H1 (cell line): ENCODE data around the gene ALG14. TPM values are rescaled to one million over a fixed set of nuclear protein-coding genes. Genes with fewer than 3 reads are reported as not detected.

Source experiments
- CTCF ChIA-PET: fragments of 300-600 bp; sonication (Branson Sonifier 250); formaldehyde crosslinking; loops from one replicate; lab custom pipeline; 2021; ENCODE audit not compliant: partially characterized antibody; lab: Charles Lee
- POLR2A ChIA-PET: fragments of 300-600 bp; sonication (Branson Sonifier 250); formaldehyde crosslinking; loops from one replicate; lab custom pipeline; 2021; ENCODE audit warnings: inconsistent platforms; ENCODE audit not compliant: partially characterized antibody; lab: Charles Lee
- DNase-seq, 2 experiments: peaks; one replicate each; pipeline versions ENCODE4 v3.0.0 to v3.0.0-alpha.2; 2010 to 2022; ENCODE audit warnings: low spot score in 2 of 2, low read depth in 1 of 2, mixed read lengths in 1 of 2
- FAIRE-seq: peaks from 2 replicates; lab custom pipeline; 2011; peaks lifted over from hg19 to GRCh38; lab: Jason Lieb, UNC
- H2AFZ ChIP-seq: 2 replicates; pipeline ENCODE4 v1.8.1; 2012; ENCODE audit warnings: low read length, inconsistent platforms
- H2AK5ac ChIP-seq: 2 replicates; pipeline ENCODE4 v1.6.1; 2013; ENCODE audit warnings: low read depth, low read length
- H2BK120ac ChIP-seq: replicated peaks from 2 replicates; pipeline ENCODE3; 2013; ENCODE audit warnings: low read depth, low read length, inconsistent platforms
- H2BK12ac ChIP-seq: 2 replicates; pipeline ENCODE4 v1.6.1; 2013; ENCODE audit warnings: low read depth, low read length
- H2BK15ac ChIP-seq: 2 replicates; pipeline ENCODE4 v1.6.1; 2013; ENCODE audit warnings: low read length
- H2BK20ac ChIP-seq: 2 replicates; pipeline ENCODE4 v1.6.1; 2013; ENCODE audit warnings: low read length
- H2BK5ac ChIP-seq: 2 replicates; pipeline ENCODE4 v1.6.1; 2013; ENCODE audit warnings: low read depth, low read length
- H3K14ac ChIP-seq: 2 replicates; pipeline ENCODE4 v1.6.1; 2013; ENCODE audit warnings: inconsistent platforms; ENCODE audit not compliant: insufficient read length
- H3K18ac ChIP-seq: 2 replicates; pipeline ENCODE4 v1.6.1; 2013; ENCODE audit warnings: low read length; ENCODE audit errors: extremely low read depth
- H3K23ac ChIP-seq: 2 replicates; pipeline ENCODE4 v1.6.1; 2013; ENCODE audit warnings: inconsistent platforms; ENCODE audit not compliant: insufficient read length
- H3K23me2 ChIP-seq: 2 replicates; pipeline ENCODE4 v1.6.1; 2013; ENCODE audit warnings: low read depth, low read length
- H3K27ac ChIP-seq: 2 replicates; pipeline ENCODE4 v1.6.1; 2011; ENCODE audit warnings: low read depth, low read length, inconsistent platforms
- H3K27me3 ChIP-seq, 4 experiments: replicated peaks in 1 of 4; 1 replicate in 1 of 4; 2 replicates in 3 of 4; pipeline versions ENCODE4 v1.6.1 to v1.8.1; 2011 to 2013; ENCODE audit warnings: low read length in 3 of 4, mild to moderate bottlenecking in 3 of 4, inconsistent platforms in 2 of 4, mixed read lengths in 2 of 4, moderate library complexity in 1 of 4; ENCODE audit not compliant: control insufficient read depth in 3 of 4, insufficient read depth in 3 of 4; ENCODE audit errors: extremely low read depth in 1 of 4
- H3K36me3 ChIP-seq, 4 experiments: 2 replicates each; pipeline versions ENCODE4 v1.6.1 to v1.8.1; 2011 to 2013; ENCODE audit warnings: mild to moderate bottlenecking in 4 of 4, low read length in 3 of 4, moderate library complexity in 2 of 4, control low read depth in 1 of 4, inconsistent platforms in 1 of 4; ENCODE audit not compliant: insufficient read depth in 4 of 4, control insufficient read depth in 2 of 4
- H3K4ac ChIP-seq: replicated peaks from 2 replicates; pipeline ENCODE3; 2013; ENCODE audit warnings: low read length, low read depth, mixed read lengths, inconsistent platforms; ENCODE audit not compliant: insufficient read length
- H3K4me1 ChIP-seq, 4 experiments: replicated peaks in 1 of 4; 1 replicate in 1 of 4; 2 replicates in 3 of 4; pipeline versions ENCODE4 v1.6.1 to v1.8.1; 2011 to 2013; ENCODE audit warnings: low read length in 3 of 4, inconsistent platforms in 2 of 4, mixed read lengths in 1 of 4; ENCODE audit not compliant: insufficient read depth in 4 of 4, control insufficient read depth in 3 of 4
- H3K4me2 ChIP-seq, 2 experiments: 2 replicates each; pipeline versions ENCODE4 v1.6.1 to v1.8.1; 2011 to 2013; ENCODE audit warnings: low read depth in 2 of 2, low read length in 2 of 2, control low read depth in 1 of 2, inconsistent platforms in 1 of 2, mild to moderate bottlenecking in 1 of 2; ENCODE audit not compliant: insufficient read depth in 1 of 2
- H3K4me3 ChIP-seq, 4 experiments: fragments of 200-600, 300-600 bp in 1 of 4; sonication (generic), shearing (Covaris generic), sonication (Bioruptor Twin) in 1 of 4; 2 replicates each; pipeline versions ENCODE4 v1.5.1 to v1.8.1; 2011 to 2016; ENCODE audit warnings: low read length in 4 of 4, low read depth in 3 of 4, control low read depth in 2 of 4, inconsistent platforms in 2 of 4, mild to moderate bottlenecking in 2 of 4, mixed read lengths in 1 of 4, moderate library complexity in 1 of 4; ENCODE audit not compliant: insufficient read depth in 2 of 4; ENCODE audit errors: extremely low read depth in 1 of 4
- H3K56ac ChIP-seq: replicated peaks from 2 replicates; pipeline ENCODE3; 2013; ENCODE audit warnings: low read depth, mild to moderate bottlenecking, mixed read lengths, low read length, inconsistent platforms; ENCODE audit not compliant: insufficient read length
- H3K79me1 ChIP-seq: 2 replicates; pipeline ENCODE4 v1.6.1; 2013; ENCODE audit warnings: low read depth, low read length, control low read depth
- H3K79me2 ChIP-seq, 2 experiments: 2 replicates each; pipeline versions ENCODE4 v1.6.1 to v1.8.1; 2012 to 2013; ENCODE audit warnings: low read length in 2 of 2, mild to moderate bottlenecking in 2 of 2, inconsistent platforms in 1 of 2; ENCODE audit not compliant: insufficient read depth in 2 of 2, control insufficient read depth in 1 of 2
- H3K9ac ChIP-seq, 4 experiments: replicated peaks in 1 of 4; 1 replicate in 1 of 4; 2 replicates in 3 of 4; pipeline versions ENCODE4 v1.6.1 to v1.8.1; 2011 to 2013; ENCODE audit warnings: low read depth in 3 of 4, low read length in 3 of 4, control low read depth in 2 of 4, mild to moderate bottlenecking in 2 of 4, moderate library complexity in 2 of 4, inconsistent platforms in 1 of 4; ENCODE audit errors: extremely low read depth in 1 of 4
- H3K9me3 ChIP-seq, 2 experiments: 2 replicates each; pipeline versions ENCODE4 v1.6.1 to v1.8.1; 2012 to 2013; ENCODE audit warnings: mild to moderate bottlenecking in 2 of 2, moderate library complexity in 2 of 2, control low read depth in 1 of 2, inconsistent platforms in 1 of 2, low read depth in 1 of 2, low read length in 1 of 2, mixed read lengths in 1 of 2; ENCODE audit not compliant: insufficient read depth in 2 of 2
- H4K20me1 ChIP-seq, 2 experiments: replicated peaks in 1 of 2; 2 replicates each; pipeline versions ENCODE3 to v1.8.1; 2011 to 2013; ENCODE audit warnings: inconsistent platforms in 2 of 2, low read length in 2 of 2, mild to moderate bottlenecking in 1 of 2; ENCODE audit not compliant: insufficient read depth in 2 of 2, control insufficient read depth in 1 of 2
- H4K5ac ChIP-seq: 2 replicates; pipeline ENCODE4 v1.6.1; 2013; ENCODE audit warnings: low read length, low read depth, mixed read lengths, inconsistent platforms; ENCODE audit not compliant: insufficient read length
- H4K8ac ChIP-seq: 2 replicates; pipeline ENCODE4 v1.8.0; 2013; ENCODE audit warnings: mild to moderate bottlenecking, moderate library complexity, low read length, inconsistent platforms; ENCODE audit not compliant: insufficient read depth; ENCODE audit errors: extremely low read depth
- H4K91ac ChIP-seq: replicated peaks from 2 replicates; pipeline ENCODE3; 2013; ENCODE audit warnings: low read length, mixed read lengths, inconsistent platforms; ENCODE audit not compliant: insufficient read length
- CBX8 ChIP-seq: fragments of 300-800, 300-1000 bp; sonication (generic); IDR thresholded peaks from 2 replicates; pipeline ENCODE4 v1.7.1; 2016; ENCODE audit warnings: low read depth, low read length, borderline replicate concordance
- E2F6 ChIP-seq: IDR thresholded peaks from 2 replicates; pipeline ENCODE4 v1.6.1; 2012; ENCODE audit warnings: inconsistent platforms
- EGR1 ChIP-seq: IDR thresholded peaks from 2 replicates; pipeline ENCODE4 v1.6.1; 2011; ENCODE audit warnings: low read depth, low read length, borderline replicate concordance
- EP300 ChIP-seq, 2 experiments: IDR thresholded peaks; 1 replicate in 1 of 2; 2 replicates in 1 of 2; pipeline ENCODE4 v1.6.1; 2011 to 2012; ENCODE audit warnings: low read depth in 2 of 2, low read length in 2 of 2, mild to moderate bottlenecking in 2 of 2, borderline replicate concordance in 1 of 2, inconsistent platforms in 1 of 2, moderate library complexity in 1 of 2
- SP1 ChIP-seq: IDR thresholded peaks from 2 replicates; pipeline ENCODE4 v1.6.1; 2011; ENCODE audit warnings: low read depth, low read length
- TBP ChIP-seq: IDR thresholded peaks from 2 replicates; pipeline ENCODE4 v1.6.1; 2011; ENCODE audit warnings: low read depth, low read length, improper control_type of control experiment
- WGBS, 2 experiments: shearing (Covaris generic) in 1 of 2; methylation state at CpG; one replicate each; pipeline versions ENCODE4 v1.1.6 to v1.1.7; 2013 to 2015; ENCODE audit warnings: low lambda C conversion rate in 2 of 2, mixed read lengths in 2 of 2, inconsistent platforms in 1 of 2, low coverage in 1 of 2, missing lambda C conversion rate in 1 of 2; ENCODE audit not compliant: insufficient replicate concordance in 2 of 2, insufficient coverage in 1 of 2, insufficient read length in 1 of 2; ENCODE audit errors: extremely low coverage in 1 of 2, missing lambda C conversion rate in 1 of 2; 5-methylcytosine and 5-hydroxymethylcytosine counted together
- polyA plus RNA-seq, 7 experiments: library from polyadenylated mRNA; depleted of rRNA in 3 of 7; stranded (reverse) in 5 of 7; unstranded in 2 of 7; fragments of >200 nt in 5 of 7; fragments of 200-250 nt in 2 of 7; gene quantifications; 1 replicate in 5 of 7; 2 replicates in 1 of 7; 4 replicates in 1 of 7; pipeline versions ENCODE4 v1.2.1 to v1.2.3, GENCODE V29; 2011 to 2013; ENCODE audit warnings: missing spikeins in 2 of 7, mixed read lengths in 2 of 7
- total RNA-seq: library from RNA; stranded (reverse); fragmentation: NEBNext Ultra II Directional; extraction: Animal tissue kit (Norgen Biotek cat#: 25700); gene quantifications from 2 replicates; pipeline ENCODE4 v1.2.1, GENCODE V29; 2021

Gene ALG14
- total and polyA plus RNA-seq, 2 of the 8 experiments (the other 6 are each of a cell fraction or from before 2014, with no cell fraction given), result 0.95 to 1.3 TPM

GRCh38 chr1:95067062-95067461, 5.7 kb downstream of the ALG14 start:
- ChIA-PET CTCF (interaction anchor here (0.6 to 1.0 kb wide), 2 partner anchors 107 to 213 kb away, joined by 3 to 4 read pairs; no protein-coding TSS in a partner anchor), POLR2A (interaction anchor here (0.6 to 0.7 kb wide), 2 partner anchors 44 to 244 kb away, joined by 3 read pairs; no protein-coding TSS in a partner anchor)
- no peak overlapping the region for H3K4me3 ChIP-seq
- no peaks in the 10 kb centered on the region for H3K36me3 ChIP-seq
- H3K56ac ChIP-seq, result no peak overlapping the region
- WGBS, 2 experiments, result 93% methylated on average over 2 of the region's 2 CpGs; no CpG with 5 or more reads in 1 of the 2 experiments
- H3K9me3 ChIP-seq, result no peaks in the 10 kb centered on the region
- H4K91ac ChIP-seq, result no peak overlapping the region
- no peak for TF ChIP-seq TBP
- TF ChIP-seq EGR1, result no peak
- no peak for TF ChIP-seq EP300 (IDR thresholded peaks at IDR 0.05; ENCODE audit: borderline replicate concordance in 1 of 2, low read depth in 2 of 2, low read length in 2 of 2)
- TF ChIP-seq SP1, result no peak
- no peak for TF ChIP-seq CBX8
- TF ChIP-seq E2F6, result no peak
- no peak for FAIRE-seq
- H3K4me2 ChIP-seq, result no peak overlapping the region
- H3K27ac ChIP-seq, result no peak overlapping the region
- no peak overlapping the region for H3K4ac ChIP-seq
- H3K79me1 ChIP-seq, result no peaks in the 10 kb centered on the region
- no peaks in the 10 kb centered on the region for H3K27me3 ChIP-seq
- no peak overlapping the region for H2BK20ac ChIP-seq
- H3K79me2 ChIP-seq, result no peaks in the 10 kb centered on the region
- H2AFZ ChIP-seq, result no peak overlapping the region
- H3K23me2 ChIP-seq, result no peaks in the 10 kb centered on the region
- no peak overlapping the region for H2BK120ac ChIP-seq
- no peak overlapping the region for H4K8ac ChIP-seq
- no peak overlapping the region for H2BK12ac ChIP-seq
- no peak overlapping the region for H3K9ac ChIP-seq
- H2BK5ac ChIP-seq, result no peak overlapping the region
- no peaks in the 10 kb centered on the region for H4K20me1 ChIP-seq
- no peak overlapping the region for H2BK15ac ChIP-seq
- H3K4me1 ChIP-seq, result no peaks in the 10 kb centered on the region
- no peak overlapping the region for H2AK5ac ChIP-seq
- H4K5ac ChIP-seq, result no peak overlapping the region
- DNase-seq, result no peak
- H3K14ac ChIP-seq, result no peak overlapping the region
- no peak overlapping the region for H3K23ac ChIP-seq
- H3K18ac ChIP-seq, result no peak overlapping the region
